ENCODE results near the gene CFP.
A peak's percentile ranks its signal among the peaks of the same experiment; 100 is the strongest.
"Not testable (repeated sequence)": the region's sequence is repeated elsewhere in the genome, so short reads cannot be mapped to it uniquely, and the experiment has no call there.

CFP gene

GRCh38 chrX:47629419-47630200 lies at the start of gene CFP:
Gene CFP (minus strand): TSS chrX:47629930. CDS start chrX:47629844, 86 bp downstream.
- Histone ChIP-seq H3K4me3 (ENCODE audit: low read length in 2 of 2) (no peak within 1 kb of the TSS), H3K9me3 (ENCODE audit: control insufficient read depth in 2 of 2, low read length in 2 of 2) (no peaks in the 10 kb centered on the region)

GRCh38 chrX:47675959-47676859 lies 46.5 kb upstream of the CFP start:
- not testable (repeated sequence) for H3K9me3 ChIP-seq (ENCODE audit: control insufficient read depth in 2 of 2, low read length in 2 of 2); H3K27me3 ChIP-seq (ENCODE audit: control insufficient read depth in 1 of 2, insufficient read depth in 2 of 2, low read length in 2 of 2); H3K9ac ChIP-seq (ENCODE audit: low read length in 2 of 2); H3K27ac ChIP-seq (ENCODE audit: low read length); H3K36me3 ChIP-seq (ENCODE audit: control insufficient read depth in 2 of 2, insufficient read depth in 2 of 2, low read length in 2 of 2); H3K4me1 ChIP-seq (ENCODE audit: control insufficient read depth, insufficient read depth, low read length); H3K4me3 ChIP-seq (ENCODE audit: low read length in 2 of 2)

More at GRCh38 chrX:47629419-47630200, at the start of gene CFP:
- no peaks in the 10 kb centered on the region for H3K36me3 ChIP-seq (ENCODE audit: control insufficient read depth in 2 of 2, insufficient read depth in 2 of 2, low read length in 2 of 2)
- H3K27me3 ChIP-seq (ENCODE audit: control insufficient read depth in 1 of 2, insufficient read depth in 2 of 2, low read length in 2 of 2), result peaks cover 0 to 13% of the 10 kb centered on the region in 2 donors
- H3K4me1 ChIP-seq (ENCODE audit: control insufficient read depth, insufficient read depth, low read length), result no peaks in the 10 kb centered on the region
- no peak within 1 kb of the TSS for H3K27ac ChIP-seq (ENCODE audit: low read length)
- no peak within 1 kb of the TSS for H3K9ac ChIP-seq (ENCODE audit: low read length in 2 of 2)

GRCh38 chrX:47674776-47675175 lies 45.0 kb upstream of the CFP start:
- Histone ChIP-seq H3K4me3 (ENCODE audit: low read length in 2 of 2) (no peak overlapping the region), H3K27ac (ENCODE audit: low read length) (no peak overlapping the region), H3K4me1 (ENCODE audit: control insufficient read depth, insufficient read depth, low read length) (no peaks in the 10 kb centered on the region), H3K9me3 (ENCODE audit: control insufficient read depth in 2 of 2, low read length in 2 of 2) (peaks cover 0 to 6% of the 10 kb centered on the region in 2 donors), H3K36me3 (ENCODE audit: control insufficient read depth in 2 of 2, insufficient read depth in 2 of 2, low read length in 2 of 2) (no peaks in the 10 kb centered on the region), H3K9ac (ENCODE audit: low read length in 2 of 2) (no peak overlapping the region), H3K27me3 (ENCODE audit: control insufficient read depth in 1 of 2, insufficient read depth in 2 of 2, low read length in 2 of 2) (peaks cover 0 to 9% of the 10 kb centered on the region in 2 donors)

GRCh38 chrX:47665797-47666196 lies 36.1 kb upstream of the CFP start:
- not testable (repeated sequence) for H3K9ac ChIP-seq (ENCODE audit: low read length in 2 of 2)

GRCh38 chrX:47664737-47665136 lies 35.0 kb upstream of the CFP start:
- H3K9me3 ChIP-seq (ENCODE audit: control insufficient read depth in 2 of 2, low read length in 2 of 2), result no peaks in the 10 kb centered on the region
- no peaks in the 10 kb centered on the region for H3K27me3 ChIP-seq (ENCODE audit: control insufficient read depth in 1 of 2, insufficient read depth in 2 of 2, low read length in 2 of 2)
- H3K36me3 ChIP-seq (ENCODE audit: control insufficient read depth in 2 of 2, insufficient read depth in 2 of 2, low read length in 2 of 2), result no peaks in the 10 kb centered on the region
- no peak overlapping the region for H3K9ac ChIP-seq (ENCODE audit: low read length in 2 of 2)
- no peak overlapping the region for H3K27ac ChIP-seq (ENCODE audit: low read length)
- H3K4me3 ChIP-seq (ENCODE audit: low read length in 2 of 2), result no peak overlapping the region
- no peaks in the 10 kb centered on the region for H3K4me1 ChIP-seq (ENCODE audit: control insufficient read depth, insufficient read depth, low read length)

More at GRCh38 chrX:47665797-47666196, 36.1 kb upstream of the CFP start:
- H3K4me3 ChIP-seq (ENCODE audit: low read length in 2 of 2); H3K27ac ChIP-seq (ENCODE audit: low read length); H3K36me3 ChIP-seq (ENCODE audit: control insufficient read depth in 2 of 2, insufficient read depth in 2 of 2, low read length in 2 of 2); H3K9me3 ChIP-seq (ENCODE audit: control insufficient read depth in 2 of 2, low read length in 2 of 2); H3K27me3 ChIP-seq (ENCODE audit: control insufficient read depth in 1 of 2, insufficient read depth in 2 of 2, low read length in 2 of 2); H3K4me1 ChIP-seq (ENCODE audit: control insufficient read depth, insufficient read depth, low read length): not testable (repeated sequence)

- Histone ChIP-seq H3K4me3 (ENCODE audit: low read length in 2 of 2) (no peak overlapping the region), H3K4me1 (ENCODE audit: control insufficient read depth, insufficient read depth, low read length) (peaks cover 3% of the 10 kb centered on the region), H3K9ac (ENCODE audit: low read length in 2 of 2) (no peak overlapping the region), H3K36me3 (ENCODE audit: control insufficient read depth in 2 of 2, insufficient read depth in 2 of 2, low read length in 2 of 2) (peaks cover 0 to 2% of the 10 kb centered on the region in 2 donors), H3K27ac (ENCODE audit: low read length) (no peak overlapping the region), H3K9me3 (ENCODE audit: control insufficient read depth in 2 of 2, low read length in 2 of 2) (no peaks in the 10 kb centered on the region), H3K27me3 (ENCODE audit: control insufficient read depth in 1 of 2, insufficient read depth in 2 of 2, low read length in 2 of 2) (no peaks in the 10 kb centered on the region)
These were observed 32.5 kb upstream of the CFP start for GRCh38 chrX:47662144-47662657.

GRCh38 chrX:47661539-47661938 lies 31.8 kb upstream of the CFP start:
- H3K27me3 ChIP-seq (ENCODE audit: control insufficient read depth in 1 of 2, insufficient read depth in 2 of 2, low read length in 2 of 2), result peaks cover 0 to 2% of the 10 kb centered on the region in 2 donors
- H3K9me3 ChIP-seq (ENCODE audit: control insufficient read depth in 2 of 2, low read length in 2 of 2), result no peaks in the 10 kb centered on the region
- peaks cover 4 to 7% of the 10 kb centered on the region in 2 donors for H3K36me3 ChIP-seq (ENCODE audit: control insufficient read depth in 2 of 2, insufficient read depth in 2 of 2, low read length in 2 of 2)
- H3K27ac ChIP-seq (ENCODE audit: low read length), result no peak overlapping the region
- H3K4me3 ChIP-seq (ENCODE audit: low read length in 2 of 2), result no peak overlapping the region
- peaks cover 3% of the 10 kb centered on the region for H3K4me1 ChIP-seq (ENCODE audit: control insufficient read depth, insufficient read depth, low read length)
- H3K9ac ChIP-seq (ENCODE audit: low read length in 2 of 2), result no peak overlapping the region

GRCh38 chrX:47659421-47659726 lies 29.6 kb upstream of the CFP start:
- peak overlapping the region; percentile 42 to 89 for H3K9ac ChIP-seq (ENCODE audit: low read length in 2 of 2)
- peaks cover 3% of the 10 kb centered on the region for H3K4me1 ChIP-seq (ENCODE audit: control insufficient read depth, insufficient read depth, low read length)
- peaks cover 7 to 10% of the 10 kb centered on the region in 2 donors for H3K36me3 ChIP-seq (ENCODE audit: control insufficient read depth in 2 of 2, insufficient read depth in 2 of 2, low read length in 2 of 2)
- peak overlapping the region; percentile 95 for H3K27ac ChIP-seq (ENCODE audit: low read length)
- H3K27me3 ChIP-seq (ENCODE audit: control insufficient read depth in 1 of 2, insufficient read depth in 2 of 2, low read length in 2 of 2), result peaks cover 0 to 2% of the 10 kb centered on the region in 2 donors
- no peaks in the 10 kb centered on the region for H3K9me3 ChIP-seq (ENCODE audit: control insufficient read depth in 2 of 2, low read length in 2 of 2)
- H3K4me3 ChIP-seq (ENCODE audit: low read length in 2 of 2), result peak overlapping the region; percentile 69 to 77

GRCh38 chrX:47658684-47659420 lies 29.1 kb upstream of the CFP start, which contains the start of gene UXT:
Gene UXT (minus strand): TSS chrX:47659180. CDS start chrX:47658927, 253 bp downstream.
- H3K27me3 ChIP-seq (ENCODE audit: control insufficient read depth in 1 of 2, insufficient read depth in 2 of 2, low read length in 2 of 2), result peaks cover 0 to 2% of the 10 kb centered on the region in 2 donors
- H3K9ac ChIP-seq (ENCODE audit: low read length in 2 of 2), result peak within 1 kb of the TSS; percentile 89 to 90
- peak within 1 kb of the TSS; percentile 95 for H3K27ac ChIP-seq (ENCODE audit: low read length)
- H3K9me3 ChIP-seq (ENCODE audit: control insufficient read depth in 2 of 2, low read length in 2 of 2), result no peaks in the 10 kb centered on the region
- peak within 1 kb of the TSS; percentile 69 to 77 for H3K4me3 ChIP-seq (ENCODE audit: low read length in 2 of 2)
- peaks cover 7 to 10% of the 10 kb centered on the region in 2 donors for H3K36me3 ChIP-seq (ENCODE audit: control insufficient read depth in 2 of 2, insufficient read depth in 2 of 2, low read length in 2 of 2)
- H3K4me1 ChIP-seq (ENCODE audit: control insufficient read depth, insufficient read depth, low read length), result peaks cover 3% of the 10 kb centered on the region

GRCh38 chrX:47658301-47658683 lies 28.6 kb upstream of the CFP start:
- H3K4me1 ChIP-seq (ENCODE audit: control insufficient read depth, insufficient read depth, low read length), result peaks cover 3% of the 10 kb centered on the region
- peak overlapping the region; percentile 60 to 89 for H3K9ac ChIP-seq (ENCODE audit: low read length in 2 of 2)
- peak overlapping the region; percentile 69 to 77 for H3K4me3 ChIP-seq (ENCODE audit: low read length in 2 of 2)
- peaks cover 7 to 12% of the 10 kb centered on the region in 2 donors for H3K36me3 ChIP-seq (ENCODE audit: control insufficient read depth in 2 of 2, insufficient read depth in 2 of 2, low read length in 2 of 2)
- peaks cover 0 to 2% of the 10 kb centered on the region in 2 donors for H3K27me3 ChIP-seq (ENCODE audit: control insufficient read depth in 1 of 2, insufficient read depth in 2 of 2, low read length in 2 of 2)
- peak overlapping the region; percentile 95 for H3K27ac ChIP-seq (ENCODE audit: low read length)
- no peaks in the 10 kb centered on the region for H3K9me3 ChIP-seq (ENCODE audit: control insufficient read depth in 2 of 2, low read length in 2 of 2)
